ENCODE measurements around the gene CCL5.

The CCL5 gene

GRCh38 chr17:35879773-35880654 is at the start of gene CCL5:
TSS of gene CCL5 (minus strand) at chr17:35880360.
- DNase-seq: peak; percentile 83

- no peak for DNase-seq
Measured at GRCh38 chr17:35927714-35928113, 47.6 kb upstream of the CCL5 start.

GRCh38 chr17:35923609-35924114 is 43.5 kb upstream of the CCL5 start:
- DNase-seq: no peak

- no peak for DNase-seq
Measured at GRCh38 chr17:35920229-35920628, 40.1 kb upstream of the CCL5 start.

GRCh38 chr17:35918665-35919064 is 38.5 kb upstream of the CCL5 start:
- DNase-seq: no peak

GRCh38 chr17:35917519-35918213 is 37.5 kb upstream of the CCL5 start:
- no peak for DNase-seq

- no peak for DNase-seq
Measured at GRCh38 chr17:35915153-35915964, 35.2 kb upstream of the CCL5 start.

- no peak for DNase-seq
Measured at GRCh38 chr17:35914354-35914753, 34.2 kb upstream of the CCL5 start.

- DNase-seq: no peak
Measured at GRCh38 chr17:35913609-35914008, 33.4 kb upstream of the CCL5 start.

GRCh38 chr17:35912942-35913341 is 32.8 kb upstream of the CCL5 start:
- DNase-seq: no peak

GRCh38 chr17:35912339-35912912 is 32.3 kb upstream of the CCL5 start:
- no peak for DNase-seq

GRCh38 chr17:35909408-35909807 is 29.2 kb upstream of the CCL5 start:
- DNase-seq: no peak

GRCh38 chr17:35907691-35908090 is 27.5 kb upstream of the CCL5 start:
- DNase-seq: no peak

GRCh38 chr17:35906926-35907637 is 26.9 kb upstream of the CCL5 start:
- DNase-seq: no peak

- DNase-seq: no peak
Measured at GRCh38 chr17:35906191-35906925, 26.2 kb upstream of the CCL5 start.

GRCh38 chr17:35903451-35903850 is 23.3 kb upstream of the CCL5 start:
- DNase-seq: no peak

- DNase-seq: no peak
Measured at GRCh38 chr17:35901631-35902175, 21.5 kb upstream of the CCL5 start.

- no peak for DNase-seq
Measured at GRCh38 chr17:35900708-35901480, 20.7 kb upstream of the CCL5 start.

- DNase-seq: no peak
Measured at GRCh38 chr17:35900280-35900679, 20.1 kb upstream of the CCL5 start.
